ENCODE measurements around the gene TUBA3C.
"Not testable (repeated sequence)": the region's sequence is repeated elsewhere in the genome, so short reads cannot be mapped to it uniquely, and the experiment has no call there.

The TUBA3C gene

GRCh38 chr13:19181621-19182485, at the start of gene TUBA3C:
TSS of gene TUBA3C (minus strand) at chr13:19181824. CDS start at chr13:19181747, 77 bp downstream.
- peaks cover 3% of the 10 kb centered on the region for H3K27me3 Mint-ChIP-seq (ENCODE audit: low read depth, poor library complexity)
- no peak for DNase-seq
- H3K27ac Mint-ChIP-seq = no peak within 1 kb of the TSS
- H3K36me3 Mint-ChIP-seq (ENCODE audit: low read depth) = no peaks in the 10 kb centered on the region
- H3K4me3 Mint-ChIP-seq = no peak within 1 kb of the TSS
- TF ChIP-seq, protein P1, sequence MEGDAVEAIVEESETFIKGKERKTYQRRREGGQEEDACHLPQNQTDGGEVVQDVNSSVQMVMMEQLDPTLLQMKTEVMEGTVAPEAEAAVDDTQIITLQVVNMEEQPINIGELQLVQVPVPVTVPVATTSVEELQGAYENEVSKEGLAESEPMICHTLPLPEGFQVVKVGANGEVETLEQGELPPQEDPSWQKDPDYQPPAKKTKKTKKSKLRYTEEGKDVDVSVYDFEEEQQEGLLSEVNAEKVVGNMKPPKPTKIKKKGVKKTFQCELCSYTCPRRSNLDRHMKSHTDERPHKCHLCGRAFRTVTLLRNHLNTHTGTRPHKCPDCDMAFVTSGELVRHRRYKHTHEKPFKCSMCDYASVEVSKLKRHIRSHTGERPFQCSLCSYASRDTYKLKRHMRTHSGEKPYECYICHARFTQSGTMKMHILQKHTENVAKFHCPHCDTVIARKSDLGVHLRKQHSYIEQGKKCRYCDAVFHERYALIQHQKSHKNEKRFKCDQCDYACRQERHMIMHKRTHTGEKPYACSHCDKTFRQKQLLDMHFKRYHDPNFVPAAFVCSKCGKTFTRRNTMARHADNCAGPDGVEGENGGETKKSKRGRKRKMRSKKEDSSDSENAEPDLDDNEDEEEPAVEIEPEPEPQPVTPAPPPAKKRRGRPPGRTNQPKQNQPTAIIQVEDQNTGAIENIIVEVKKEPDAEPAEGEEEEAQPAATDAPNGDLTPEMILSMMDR (IDR thresholded peaks at IDR 0.05) = no peak
- no peaks in the 10 kb centered on the region for H3K4me1 Mint-ChIP-seq
- H3K9me3 Mint-ChIP-seq = peaks cover 98% of the 10 kb centered on the region

DNA sequence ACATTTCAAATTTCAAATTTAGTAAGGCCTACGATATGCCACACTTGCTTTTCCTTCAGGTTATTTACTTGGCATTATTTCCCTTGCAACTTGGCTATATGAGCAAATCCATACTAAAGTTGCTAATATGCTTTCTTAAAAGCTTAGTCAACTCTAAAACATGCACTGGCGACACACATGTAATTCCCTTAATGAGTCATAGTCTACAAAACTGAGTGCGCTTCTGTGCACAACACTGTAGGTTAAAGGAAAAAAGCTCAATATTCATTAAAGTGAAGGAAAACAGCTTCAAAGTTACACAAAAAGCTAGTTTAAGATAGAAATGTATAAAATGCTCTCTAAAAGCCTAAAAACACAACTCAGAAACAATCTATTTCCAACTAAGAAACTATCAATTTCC, 25.8 kb upstream of the TUBA3C start:
- H3K4me3 Mint-ChIP-seq, H3K4me1 Mint-ChIP-seq: not testable (repeated sequence)
- H3K9me3 Mint-ChIP-seq = peaks cover 47% of the 10 kb centered on the region

GRCh38 chr13:19192622-19193021, 11.0 kb upstream of the TUBA3C start:
- peaks cover 93% of the 10 kb centered on the region for H3K9me3 Mint-ChIP-seq
- not testable (repeated sequence) for H3K27ac Mint-ChIP-seq; H3K27me3 Mint-ChIP-seq (ENCODE audit: low read depth, poor library complexity); H3K36me3 Mint-ChIP-seq (ENCODE audit: low read depth); H3K4me1 Mint-ChIP-seq; H3K4me3 Mint-ChIP-seq; DNase-seq

More for the DNA sequence above, 25.8 kb upstream of the TUBA3C start:
- not testable (repeated sequence) for H3K36me3 Mint-ChIP-seq (ENCODE audit: low read depth); DNase-seq; H3K27me3 Mint-ChIP-seq (ENCODE audit: low read depth, poor library complexity); H3K27ac Mint-ChIP-seq

GRCh38 chr13:19189911-19190310, 8.3 kb upstream of the TUBA3C start:
- not testable (repeated sequence) for H3K4me3 Mint-ChIP-seq; DNase-seq; H3K27me3 Mint-ChIP-seq (ENCODE audit: low read depth, poor library complexity); H3K4me1 Mint-ChIP-seq; H3K27ac Mint-ChIP-seq; H3K36me3 Mint-ChIP-seq (ENCODE audit: low read depth)
- H3K9me3 Mint-ChIP-seq = peaks cover 94% of the 10 kb centered on the region

GRCh38 chr13:19189368-19189767, 7.7 kb upstream of the TUBA3C start:
- not testable (repeated sequence) for H3K4me3 Mint-ChIP-seq; H3K27ac Mint-ChIP-seq; H3K27me3 Mint-ChIP-seq (ENCODE audit: low read depth, poor library complexity); DNase-seq; H3K4me1 Mint-ChIP-seq; H3K36me3 Mint-ChIP-seq (ENCODE audit: low read depth)
- peaks cover 94% of the 10 kb centered on the region for H3K9me3 Mint-ChIP-seq

DNA sequence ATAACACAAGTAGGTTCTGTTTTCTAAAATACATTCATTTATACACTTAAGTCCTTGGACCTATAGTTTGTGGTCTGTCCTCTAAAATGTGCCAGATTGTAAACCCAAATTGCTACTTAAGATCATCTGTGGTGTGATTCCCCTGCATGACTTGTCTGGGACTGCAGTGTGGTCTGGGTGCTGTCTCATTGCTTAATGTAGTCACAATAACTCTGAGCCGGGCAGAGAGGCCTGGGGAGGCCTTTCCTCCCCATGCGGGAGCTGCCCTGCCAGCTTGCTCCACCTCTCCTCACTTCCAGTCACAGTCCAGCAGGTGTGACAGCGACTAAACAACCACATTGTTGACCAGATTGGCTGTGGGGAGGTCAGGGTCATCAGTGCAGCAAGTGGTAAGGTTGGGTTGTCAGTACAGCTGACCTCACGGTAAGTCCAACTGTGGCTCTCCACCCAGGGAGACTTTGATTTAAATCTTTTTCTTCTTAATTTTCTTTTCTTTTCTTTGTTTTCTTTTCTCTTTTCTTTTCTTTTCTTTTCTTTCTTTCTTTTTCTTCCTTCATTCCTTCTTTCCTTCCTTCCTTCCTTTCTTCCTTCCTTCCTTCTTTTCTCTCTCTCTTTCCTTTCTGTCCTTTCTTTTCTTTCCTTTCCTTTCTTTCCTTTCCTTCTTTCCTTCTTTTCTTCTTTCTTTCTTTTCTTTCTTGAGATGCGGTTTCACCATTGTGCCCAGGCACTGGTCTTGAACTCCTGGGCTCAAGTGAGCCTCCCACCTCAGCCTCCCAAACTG, 4.4 kb upstream of the TUBA3C start:
- peaks cover 5% of the 10 kb centered on the region for H3K36me3 Mint-ChIP-seq (ENCODE audit: low read depth)
- peaks cover 3% of the 10 kb centered on the region for H3K27me3 Mint-ChIP-seq (ENCODE audit: low read depth, poor library complexity)
- H3K9me3 Mint-ChIP-seq = peaks cover 95% of the 10 kb centered on the region
- H3K4me1 Mint-ChIP-seq = no peaks in the 10 kb centered on the region
- DNase-seq = no peak
- no peak overlapping the region for H3K27ac Mint-ChIP-seq
- no peak overlapping the region for H3K4me3 Mint-ChIP-seq
- TF ChIP-seq, protein P1 (IDR thresholded peaks at IDR 0.05) = no peak

GRCh38 chr13:19185086-19185864, 3.7 kb upstream of the TUBA3C start:
- Mint-ChIP-seq H3K4me1 (no peaks in the 10 kb centered on the region), H3K4me3 (no peak overlapping the region), H3K27ac (no peak overlapping the region), H3K9me3 (peaks cover 93% of the 10 kb centered on the region), H3K36me3 (ENCODE audit: low read depth) (peaks cover 5% of the 10 kb centered on the region), H3K27me3 (ENCODE audit: low read depth, poor library complexity) (peaks cover 3% of the 10 kb centered on the region)
- DNase-seq = no peak
- TF ChIP-seq, protein P1 (IDR thresholded peaks at IDR 0.05) = no peak

Data from nephron progenitor cell (in vitro differentiated cells).